G401 (cell line): Measurements from ENCODE around the gene MACIR. TPM values are rescaled to one million over a fixed set of nuclear protein-coding genes. Genes with fewer than 3 reads are reported as not detected.

Experiments
- DNase-seq: peaks from one replicate; pipeline ENCODE4 v3.0.0-alpha.2; 2015; ENCODE audit warnings: low spot score
- in situ Hi-C: cut with HindIII; loops from 2 replicates; pipeline ENCODE4 v1.10.0; 2016; ENCODE audit warnings: low sequenced_read_pairs, mixed read lengths
- total RNA-seq: library from RNA; depleted of rRNA; stranded (reverse); fragments of >200 nt; shearing (Covaris generic); gene quantifications from 2 replicates; pipeline ENCODE4 v1.2.3, GENCODE V29; 2014

MACIR gene
- total RNA-seq, 1 experiment from 2014 or later = 10.4 TPM

DNA sequence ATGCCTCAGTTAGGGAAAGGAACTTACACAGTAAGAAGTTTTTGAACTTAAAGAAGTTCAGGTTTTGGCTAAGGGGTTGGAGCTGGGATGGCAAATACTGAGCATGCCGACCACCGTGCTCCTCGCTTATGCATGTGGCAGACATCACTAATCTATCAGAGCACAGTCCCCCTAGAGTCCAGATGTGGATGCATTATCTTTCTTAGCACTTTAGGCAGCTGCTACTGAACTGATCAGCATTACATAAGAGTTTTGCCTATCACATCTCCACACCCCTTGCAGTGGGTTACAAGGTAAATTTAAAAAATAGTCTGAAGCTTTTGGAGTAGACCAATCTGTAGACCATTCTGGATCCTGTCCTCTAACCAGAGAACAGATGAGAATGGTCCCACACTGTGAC lies 22.4 kb downstream of the MACIR start:
- in situ Hi-C loops = no loop called here
- no peak for DNase-seq

DNA sequence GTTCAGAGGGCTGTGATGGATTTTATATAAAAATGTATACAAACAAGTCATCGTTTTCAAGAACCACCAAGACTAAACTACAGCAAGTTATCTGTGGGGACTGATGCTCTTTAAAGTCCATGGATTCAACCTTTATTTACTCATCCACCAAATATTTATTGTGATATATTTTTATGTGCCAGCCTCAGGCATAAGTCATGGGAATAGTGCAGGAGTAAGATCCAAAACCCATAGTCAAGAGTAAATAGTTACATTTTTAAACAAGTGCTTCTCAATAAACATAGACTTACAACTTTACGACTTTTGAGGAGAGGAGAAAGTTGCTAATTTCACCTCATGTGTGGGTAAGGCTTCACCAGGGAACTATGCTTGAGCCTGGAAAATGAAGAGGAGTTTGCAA lies 24.6 kb downstream of the MACIR start:
- no peak for DNase-seq
- in situ Hi-C loops = no loop called here

DNA sequence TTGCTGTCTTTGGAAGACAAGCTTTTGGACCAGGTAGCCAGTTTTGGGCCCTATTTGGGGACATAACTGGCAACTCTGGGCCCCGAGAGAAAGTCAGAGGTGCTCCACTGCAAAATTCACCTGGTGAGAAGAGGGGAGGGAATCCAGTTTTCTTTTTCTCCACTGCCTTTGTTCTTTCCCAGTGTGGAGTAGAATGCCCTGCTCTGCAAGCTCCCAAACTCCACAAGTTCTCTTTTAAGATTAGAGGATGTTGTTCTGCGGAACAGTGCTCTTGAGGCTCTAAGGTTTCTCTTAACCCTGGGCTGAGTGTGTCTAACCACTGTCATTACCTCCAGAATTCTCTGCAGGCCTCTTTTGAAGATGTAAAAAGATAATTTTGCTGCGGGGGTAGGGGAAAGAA lies 25.3 kb downstream of the MACIR start:
- DNase-seq = no peak
- in situ Hi-C loops = no loop called here

DNA sequence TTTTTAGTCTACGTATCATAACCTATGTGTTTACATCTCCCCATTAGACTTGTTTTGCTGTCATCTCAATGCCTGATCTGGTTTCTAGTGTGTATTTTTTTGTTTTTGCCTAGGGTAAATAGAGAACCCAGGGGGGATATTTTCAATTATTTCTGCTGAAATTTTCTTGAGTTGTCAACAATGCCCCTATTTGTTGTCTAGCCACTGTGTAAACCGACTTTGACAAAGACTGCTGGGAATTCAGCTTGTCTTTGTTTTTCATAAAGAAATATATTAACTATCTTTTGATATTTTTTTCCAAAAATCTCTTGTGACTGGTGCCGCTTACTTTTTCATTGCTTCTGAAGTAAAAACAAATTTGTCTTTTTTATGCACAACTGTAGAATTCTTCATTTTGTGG lies 28.1 kb downstream of the MACIR start:
- DNase-seq = no peak
- in situ Hi-C loops = no loop called here

DNA sequence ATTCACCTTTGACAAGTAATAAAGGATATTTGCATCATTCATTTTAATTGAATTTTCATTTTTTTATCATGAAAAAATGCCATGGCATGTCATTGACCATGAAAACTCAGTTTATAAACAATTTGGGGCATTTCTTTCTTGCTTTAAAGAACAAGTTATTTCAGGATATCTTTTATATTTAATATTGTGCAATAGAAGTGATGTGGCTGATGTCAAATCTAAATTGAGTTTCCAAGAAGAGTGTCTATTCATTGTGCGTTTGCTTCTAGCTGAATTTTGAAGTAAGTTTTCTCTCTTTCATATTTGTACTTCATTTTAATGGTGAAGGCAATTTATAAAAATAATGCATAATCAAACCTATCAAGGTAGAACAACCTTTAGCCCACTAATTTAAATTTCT lies 30.5 kb downstream of the MACIR start:
- no peak for DNase-seq
- in situ Hi-C loops = no loop called here

DNA sequence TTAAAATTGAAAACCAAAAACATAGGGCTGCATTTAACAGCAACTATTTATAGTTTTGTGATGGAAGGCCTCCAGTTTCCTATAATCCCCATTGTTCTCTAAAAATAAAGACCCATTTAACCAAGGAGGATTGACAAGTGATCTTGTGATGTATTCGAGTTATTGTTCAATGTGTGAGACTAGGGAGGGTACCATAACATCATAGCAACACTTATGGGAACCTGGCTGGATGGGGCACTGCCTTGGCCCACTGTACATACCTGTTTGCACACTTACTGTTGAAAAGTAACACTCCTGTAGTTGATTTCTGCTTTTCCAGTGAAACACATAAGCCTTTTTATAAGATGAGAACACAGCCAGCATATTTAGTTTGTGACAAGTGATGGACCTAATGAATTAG lies 32.3 kb downstream of the MACIR start:
- DNase-seq = no peak
- in situ Hi-C loops = no loop called here

DNA sequence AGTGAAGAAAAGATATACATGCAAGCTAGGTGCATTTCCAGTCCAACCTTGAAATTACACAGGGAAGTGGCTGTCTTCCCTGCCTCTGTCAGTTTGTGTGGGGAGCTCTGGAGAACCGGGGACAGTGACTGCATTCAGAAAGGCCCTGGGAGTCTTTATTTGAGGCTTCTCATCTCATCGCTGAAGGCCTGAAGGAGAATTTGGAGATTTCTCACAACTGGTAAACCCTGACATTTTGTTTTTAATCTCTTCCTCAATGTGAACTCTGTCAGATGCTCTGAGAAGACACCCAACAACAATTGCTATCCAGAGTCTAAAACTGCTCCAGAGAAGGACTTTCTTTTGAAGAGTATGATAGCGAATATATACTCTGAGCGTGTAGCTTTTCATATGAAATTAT lies 33.0 kb downstream of the MACIR start:
- DNase-seq = no peak
- in situ Hi-C loops = no loop called here

DNA sequence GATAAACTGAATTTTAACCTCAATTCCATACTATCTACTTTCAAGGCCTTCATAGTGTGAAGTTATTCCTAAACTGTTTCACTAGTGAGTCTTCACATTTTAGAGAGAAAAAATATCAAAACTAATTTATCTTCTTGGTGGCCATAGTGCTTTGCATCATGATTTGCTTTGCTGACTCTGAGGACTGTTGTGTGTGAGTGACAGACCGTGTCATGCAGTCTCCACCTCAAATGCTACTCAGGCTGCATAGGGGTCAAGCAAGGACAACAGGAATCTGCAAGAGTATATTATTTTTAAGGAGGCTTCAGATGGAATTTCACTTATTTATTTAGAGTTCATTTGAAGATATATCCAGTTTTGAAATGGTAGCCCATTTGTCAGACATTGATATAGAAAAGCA lies 34.5 kb downstream of the MACIR start:
- in situ Hi-C loops = no loop called here
- DNase-seq = no peak

DNA sequence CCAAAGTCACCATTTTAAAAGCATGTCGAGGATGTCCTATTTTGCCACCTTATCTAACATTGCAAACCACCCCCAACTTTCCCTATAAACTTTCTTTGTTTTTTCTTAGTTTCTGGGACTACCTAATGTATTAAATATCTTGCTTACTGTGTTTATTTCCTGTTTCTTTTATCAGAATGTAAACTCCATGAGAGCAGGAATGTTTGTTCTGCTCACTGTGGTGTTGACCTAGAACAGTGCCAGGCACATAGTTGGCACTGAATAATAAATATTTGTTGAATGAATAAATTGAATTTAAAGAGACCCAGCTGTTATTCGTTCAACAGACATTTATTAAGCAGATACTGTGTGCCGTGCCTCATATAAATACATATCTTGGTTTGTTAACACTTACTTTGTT lies 35.2 kb downstream of the MACIR start:
- in situ Hi-C loops = no loop called here
- DNase-seq = no peak

DNA sequence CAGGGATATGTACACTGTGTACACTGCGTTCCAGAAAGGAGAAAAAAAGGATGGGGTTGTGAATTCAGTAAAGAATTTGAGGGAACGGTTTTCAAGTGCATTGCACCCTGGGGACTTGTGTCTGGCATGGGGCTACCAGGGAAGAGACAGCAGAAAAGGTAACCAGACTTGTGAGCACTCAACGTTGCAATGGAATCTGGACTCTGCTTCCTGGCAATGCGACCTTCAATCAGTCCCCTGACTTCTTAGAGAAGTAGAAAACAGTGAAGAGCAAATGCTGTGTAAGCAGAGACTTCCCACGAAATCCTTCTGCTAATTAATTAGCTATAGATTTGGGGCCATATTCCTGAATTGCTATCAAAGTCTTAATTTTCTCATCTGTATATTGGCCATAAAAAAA lies 36.3 kb downstream of the MACIR start:
- in situ Hi-C loops = no loop called here
- DNase-seq = no peak

DNA sequence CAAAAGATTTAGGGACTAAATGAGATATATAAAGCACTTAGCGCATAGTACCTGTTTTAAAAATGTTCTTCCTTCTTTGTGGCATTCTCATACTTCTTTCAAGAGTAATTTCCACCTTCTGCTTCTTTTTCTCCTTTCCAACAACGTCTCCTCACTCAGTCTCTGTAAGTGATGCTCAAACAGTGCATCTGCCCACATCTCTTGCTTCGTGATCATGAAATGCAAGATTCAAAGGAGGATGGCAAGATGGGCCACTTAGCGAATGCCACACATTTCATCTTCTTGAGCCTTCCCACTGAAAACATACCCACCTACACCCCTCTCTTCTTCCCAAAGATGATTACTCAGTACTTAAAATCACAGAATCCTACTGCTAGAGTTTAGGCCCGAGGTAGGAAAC lies 36.9 kb downstream of the MACIR start:
- in situ Hi-C loops = no loop called here
- no peak for DNase-seq

DNA sequence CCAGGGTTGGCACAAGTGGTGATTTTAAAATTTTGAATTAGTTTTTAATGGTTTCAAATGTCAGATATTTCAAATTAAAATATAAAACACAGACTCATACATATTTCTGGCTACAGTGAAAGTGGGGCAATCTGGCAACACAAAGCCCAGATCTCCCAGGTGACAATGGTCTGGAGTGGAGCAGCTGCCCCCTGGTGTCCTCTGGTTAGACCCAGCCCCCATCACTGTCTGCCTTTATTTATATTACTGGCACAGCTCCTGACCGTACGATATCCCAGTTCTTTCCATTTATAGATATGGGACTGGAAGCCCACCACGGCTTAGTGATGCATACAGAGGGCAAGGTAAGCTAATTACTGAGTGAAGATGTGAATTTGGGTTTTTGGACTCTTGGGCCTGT lies 37.3 kb downstream of the MACIR start:
- in situ Hi-C loops = no loop called here
- no peak for DNase-seq

DNA sequence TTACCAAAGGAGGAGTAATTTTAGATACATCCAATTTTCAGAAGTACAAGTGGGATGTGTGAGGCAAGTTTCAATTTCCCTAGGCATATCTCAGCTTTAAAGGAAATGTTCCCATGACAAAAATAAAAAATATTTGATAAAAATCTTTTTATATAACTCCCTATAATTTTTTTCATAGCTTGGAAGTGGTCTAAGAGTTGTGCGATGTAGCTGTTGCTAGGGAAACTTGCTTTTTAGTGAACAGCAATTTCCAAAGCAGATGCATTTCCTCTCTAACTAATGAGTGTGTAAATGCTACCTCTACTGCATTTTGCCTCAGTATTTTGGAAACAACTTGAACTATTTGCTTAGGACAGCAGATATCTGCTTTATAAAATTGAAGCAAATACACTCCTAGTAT lies 39.6 kb downstream of the MACIR start:
- no peak for DNase-seq
- in situ Hi-C loops = no loop called here

DNA sequence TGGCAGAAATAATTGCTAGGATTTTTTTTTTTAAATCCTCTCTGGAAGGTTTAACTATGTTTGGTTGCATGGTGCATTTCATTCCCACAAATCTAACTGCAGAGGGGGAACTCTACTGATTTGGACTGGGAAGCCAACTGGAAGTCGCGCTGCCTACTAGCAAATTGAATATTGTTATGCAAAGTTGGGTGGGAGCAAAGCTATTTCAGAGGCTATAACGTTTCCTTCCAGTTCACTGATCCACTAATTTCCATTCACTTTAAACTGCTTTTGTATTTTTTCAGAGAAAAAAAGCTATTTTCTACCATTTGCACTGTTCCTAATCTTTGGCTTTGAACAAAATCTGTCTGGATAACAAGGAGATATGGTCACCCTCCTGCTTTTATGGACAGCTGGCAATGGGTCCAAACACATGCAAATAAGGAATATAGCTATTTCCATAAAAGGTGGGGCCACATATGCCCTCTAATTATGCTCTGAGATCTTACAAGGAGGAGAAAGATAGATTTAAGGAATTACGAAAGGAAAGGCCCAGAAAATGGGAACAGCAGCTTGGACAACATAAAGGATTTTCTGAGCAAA lies 40.1 kb downstream of the MACIR start:
- DNase-seq = no peak
- in situ Hi-C loops = no loop called here

DNA sequence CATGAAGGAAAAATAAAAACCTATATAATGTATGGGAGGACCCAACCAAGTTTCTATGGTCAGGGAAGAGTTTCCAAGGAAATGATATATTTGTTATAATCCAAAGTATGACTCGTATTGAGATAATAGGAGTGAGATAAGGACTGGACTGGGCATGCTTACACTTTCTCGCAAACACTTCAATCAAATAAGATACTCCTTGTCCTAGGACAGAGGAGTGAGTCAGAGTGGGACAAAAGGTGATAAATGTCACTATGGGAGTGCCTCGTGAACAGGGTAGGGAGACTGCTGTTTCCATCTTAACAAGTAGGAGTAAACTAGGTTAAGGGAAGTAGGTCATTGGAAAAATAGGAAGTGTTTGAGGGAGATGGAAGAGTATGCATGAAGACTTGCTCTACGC lies 47.2 kb downstream of the MACIR start:
- DNase-seq = no peak
- in situ Hi-C loops = no loop called here

DNA sequence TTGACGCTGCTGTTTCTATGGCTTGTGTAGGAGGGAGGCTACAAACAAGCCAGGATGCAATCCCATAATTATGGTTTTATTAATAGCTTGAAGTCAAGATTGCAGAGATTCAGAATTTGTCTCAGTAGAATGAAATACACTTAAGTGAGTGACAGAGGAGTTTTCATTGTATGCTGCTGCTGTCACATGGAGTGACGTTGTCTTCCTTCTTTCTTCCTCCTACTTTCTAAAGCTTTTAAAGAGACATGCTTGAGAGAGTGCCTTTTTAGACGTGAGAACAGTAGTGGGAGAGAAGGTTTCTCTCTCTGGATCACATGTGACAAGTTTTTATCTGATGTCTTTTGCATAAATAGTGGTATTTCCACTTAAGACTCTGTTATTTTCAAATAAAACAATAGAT lies 48.9 kb downstream of the MACIR start:
- no peak for DNase-seq

DNA sequence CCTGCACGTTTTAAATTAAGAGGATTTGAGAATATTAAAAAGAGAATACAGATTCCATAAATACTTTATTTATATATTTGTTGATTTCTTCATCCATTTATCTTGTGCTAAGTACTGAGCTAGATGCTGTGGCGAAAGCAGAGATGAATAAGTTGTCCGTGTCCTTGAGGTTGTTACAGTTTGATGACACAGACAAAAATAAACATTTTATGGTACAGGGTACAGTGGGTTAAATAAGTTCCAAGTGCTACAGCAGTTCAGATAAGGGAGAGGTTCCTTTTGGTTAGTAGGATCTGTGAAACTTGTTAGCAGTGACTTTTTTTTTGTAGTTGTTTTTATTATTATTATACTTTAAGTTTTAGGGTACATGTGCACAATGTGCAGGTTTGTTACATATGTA lies 50.2 kb downstream of the MACIR start:
- in situ Hi-C loops = no loop called here

More for the DNA sequence above, 48.9 kb downstream of the MACIR start:
- in situ Hi-C loops = no loop called here

DNA sequence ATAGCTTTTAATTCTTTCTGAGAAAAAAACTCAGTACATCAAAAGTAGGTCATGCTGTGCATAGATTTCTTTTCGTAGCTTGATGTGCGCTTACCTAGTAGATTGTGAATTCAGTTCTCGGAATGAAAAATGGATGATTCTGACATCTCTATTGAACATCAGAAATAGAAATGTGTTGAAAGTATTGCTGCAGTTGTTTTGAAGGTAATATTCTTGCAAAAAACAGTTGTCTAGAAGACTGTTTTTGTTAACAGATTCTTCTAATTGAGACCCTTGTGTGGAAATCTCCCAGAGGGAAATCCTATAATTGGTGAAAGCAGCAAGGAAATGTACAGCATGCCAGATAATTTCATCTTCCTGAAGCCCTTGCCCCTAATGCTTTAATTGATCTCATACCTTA lies 54.5 kb downstream of the MACIR start:
- no peak for DNase-seq
- in situ Hi-C loops = no loop called here

More for the DNA sequence above, 50.2 kb downstream of the MACIR start:
- DNase-seq = no peak

DNA sequence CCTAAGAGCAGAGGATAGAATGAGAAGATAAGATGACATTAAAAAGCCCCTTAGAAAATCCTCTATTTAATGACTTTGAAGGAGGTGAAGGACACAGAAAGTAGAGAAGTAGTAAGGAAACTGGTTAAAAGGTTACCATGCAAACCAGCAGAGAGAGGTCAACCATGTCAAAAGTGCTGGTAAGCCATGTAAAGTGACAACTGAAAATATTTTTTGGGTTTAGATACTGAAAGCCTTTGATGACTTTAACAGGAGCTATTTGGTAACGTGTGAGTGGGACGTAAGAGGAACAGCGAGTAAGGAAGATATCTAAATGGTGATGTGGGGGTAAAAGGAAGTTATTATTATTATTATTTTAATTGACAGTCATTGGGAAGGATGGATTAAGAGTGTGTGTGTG lies 56.9 kb downstream of the MACIR start:
- in situ Hi-C loops = no loop called here
- no peak for DNase-seq

DNA sequence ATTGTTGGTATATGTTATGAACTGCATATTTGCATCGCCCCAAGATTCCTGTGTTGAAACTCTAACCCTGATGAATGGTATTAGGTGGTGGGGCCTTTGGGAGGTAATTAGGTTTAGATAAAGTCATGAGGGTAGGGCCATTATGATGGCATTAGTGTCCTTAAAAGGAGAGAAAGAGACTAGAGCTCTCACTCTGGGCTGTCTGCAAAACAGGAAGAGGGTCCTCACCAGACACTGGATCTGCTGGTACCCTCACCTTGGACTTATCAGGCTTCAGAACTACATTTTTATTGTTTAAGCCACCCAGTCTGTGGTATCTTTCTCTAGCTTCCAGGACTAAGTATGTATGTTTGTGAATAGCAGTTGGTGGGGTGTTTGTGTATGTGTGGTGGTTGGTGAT lies 68.9 kb downstream of the MACIR start:
- in situ Hi-C loops = no loop called here
- no peak for DNase-seq

DNA sequence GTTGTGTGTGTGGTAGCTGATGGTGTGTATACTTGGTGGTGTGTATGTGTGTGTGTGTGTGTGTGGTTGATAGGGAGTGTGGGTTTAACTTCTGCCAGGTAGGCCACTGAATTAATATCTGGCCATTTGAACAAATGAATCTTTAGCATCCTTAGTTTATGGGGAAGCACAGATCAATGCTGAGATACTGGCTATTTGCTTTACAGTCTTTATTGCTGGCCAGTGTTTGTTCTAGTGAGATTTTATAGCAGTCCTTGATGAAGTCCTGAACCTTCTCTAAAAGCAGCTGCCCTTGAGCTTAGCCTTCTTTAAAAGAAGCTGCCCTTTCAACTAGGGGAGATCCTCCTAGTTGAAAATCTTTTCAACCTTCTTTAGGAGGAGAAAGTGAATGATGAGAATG lies 69.3 kb downstream of the MACIR start:
- in situ Hi-C loops = no loop called here
- no peak for DNase-seq
